ENCODE results near the gene IGF2BP3.

IGF2BP3 gene

DNA sequence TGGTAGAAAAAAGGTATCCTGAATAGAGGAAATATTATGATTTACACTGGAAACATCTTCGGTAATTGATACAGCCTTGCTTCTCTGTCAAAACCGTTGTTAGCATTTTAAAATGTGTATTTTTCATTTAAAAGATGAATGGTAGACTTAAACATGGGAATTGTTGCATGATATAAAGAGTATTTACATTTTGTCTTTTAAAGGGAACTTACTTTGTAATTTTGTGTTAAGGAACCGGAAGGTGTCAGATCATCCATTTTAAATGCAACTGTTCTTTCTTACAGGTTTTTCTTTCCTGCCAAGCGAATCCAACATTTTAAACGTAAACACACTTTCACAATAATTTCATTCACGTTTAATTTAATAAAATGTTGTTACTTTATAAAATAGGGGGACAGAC, 1.8 kb upstream of the IGF2BP3 start:
- no peak for DNase-seq (ENCODE audit: low spot score)

DNA sequence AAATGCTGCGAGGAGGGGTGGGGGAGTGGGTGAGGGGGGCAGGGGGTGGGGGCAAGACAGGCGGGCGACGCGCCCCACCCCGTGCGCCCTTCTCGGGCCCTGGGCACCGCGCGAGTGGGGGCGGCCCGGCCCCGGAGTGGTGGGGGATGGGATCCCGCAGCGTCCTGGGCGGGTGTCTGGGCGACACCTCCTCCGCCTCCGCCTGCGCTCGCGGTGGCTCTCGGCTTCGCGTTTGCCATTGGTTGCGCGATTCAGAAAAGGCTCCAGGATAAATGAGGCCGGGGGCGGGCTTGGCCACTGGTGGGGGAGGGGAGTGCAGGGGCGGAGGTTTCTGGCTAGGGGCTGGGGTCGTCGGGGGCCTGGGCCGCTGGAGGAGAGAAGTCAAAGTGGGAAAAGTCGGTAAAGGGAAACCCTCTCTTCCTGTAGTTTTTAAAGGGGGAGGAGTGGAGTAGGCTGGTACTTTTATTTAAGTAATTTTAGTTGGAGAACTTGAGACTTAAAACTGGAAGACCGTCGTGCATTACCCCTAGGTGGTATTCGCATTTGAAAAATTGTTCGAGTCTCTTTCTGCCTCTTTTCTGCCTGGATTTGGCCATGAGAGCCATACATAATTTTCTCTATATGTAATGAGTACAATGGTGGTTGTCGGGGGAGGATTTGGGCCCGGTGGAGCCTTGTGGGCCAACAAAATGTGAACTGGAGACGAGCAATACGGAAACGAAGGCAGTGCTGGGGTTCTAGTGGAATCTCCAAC, 992 bp upstream of the IGF2BP3 start:
- DNase-seq (ENCODE audit: low spot score), result no peak

DNA sequence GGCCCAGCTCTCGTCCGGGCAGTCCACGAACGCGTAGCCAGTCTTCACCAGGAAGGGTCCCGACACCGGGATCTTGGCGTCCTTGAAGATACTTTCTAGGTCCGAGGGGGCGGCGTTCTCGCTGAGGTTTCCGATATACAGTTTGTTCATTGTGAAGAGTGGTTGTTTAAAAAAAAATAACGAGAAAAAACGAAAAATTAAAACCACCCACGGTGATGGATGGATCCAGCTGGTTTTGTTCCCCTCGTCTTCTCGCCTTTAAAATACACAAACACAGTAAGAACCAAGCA, 385 bp downstream of the IGF2BP3 start:
- no peak for DNase-seq (ENCODE audit: low spot score)

DNA sequence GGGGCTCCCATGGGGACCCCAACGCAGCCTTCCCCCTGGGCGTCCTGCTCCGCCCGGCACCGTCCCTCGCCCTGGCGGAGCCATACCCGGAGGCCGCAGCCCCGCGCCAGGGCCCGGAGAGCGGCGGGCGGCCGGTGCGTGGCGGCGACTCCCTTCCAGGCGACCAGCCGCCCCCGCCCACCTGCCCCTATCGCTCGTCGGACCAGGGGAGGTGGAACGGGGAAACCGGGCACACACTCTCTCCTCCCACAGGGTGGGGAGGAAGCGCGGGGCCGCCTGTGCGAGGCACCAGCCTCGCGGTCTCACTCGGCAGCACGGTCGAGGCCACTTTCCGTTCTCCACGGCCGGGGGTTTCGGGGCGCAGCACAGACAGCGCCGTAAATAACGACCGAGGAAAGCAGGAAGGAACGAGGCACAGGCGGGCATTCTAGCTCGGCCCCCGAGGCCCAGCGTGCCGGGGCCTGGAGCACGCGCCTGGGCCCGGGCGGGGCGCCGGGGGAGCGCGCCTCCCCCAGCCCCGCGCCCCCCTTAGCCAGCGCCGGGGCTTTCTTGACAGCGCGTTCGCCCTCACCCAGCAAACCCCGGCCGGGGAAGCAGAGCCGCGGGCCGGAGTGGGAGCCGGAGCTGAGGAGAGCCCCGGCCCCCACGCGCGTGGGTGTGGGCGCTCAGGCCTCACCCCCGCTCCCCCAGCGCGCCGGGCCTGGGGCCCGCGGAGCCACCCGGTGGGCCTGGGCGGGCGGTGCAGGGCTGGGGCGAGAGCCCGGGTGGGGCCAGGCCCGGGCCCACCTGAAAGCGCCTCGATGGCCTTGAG, 936 bp downstream of the IGF2BP3 start:
- DNase-seq (ENCODE audit: low spot score), result no peak

DNA sequence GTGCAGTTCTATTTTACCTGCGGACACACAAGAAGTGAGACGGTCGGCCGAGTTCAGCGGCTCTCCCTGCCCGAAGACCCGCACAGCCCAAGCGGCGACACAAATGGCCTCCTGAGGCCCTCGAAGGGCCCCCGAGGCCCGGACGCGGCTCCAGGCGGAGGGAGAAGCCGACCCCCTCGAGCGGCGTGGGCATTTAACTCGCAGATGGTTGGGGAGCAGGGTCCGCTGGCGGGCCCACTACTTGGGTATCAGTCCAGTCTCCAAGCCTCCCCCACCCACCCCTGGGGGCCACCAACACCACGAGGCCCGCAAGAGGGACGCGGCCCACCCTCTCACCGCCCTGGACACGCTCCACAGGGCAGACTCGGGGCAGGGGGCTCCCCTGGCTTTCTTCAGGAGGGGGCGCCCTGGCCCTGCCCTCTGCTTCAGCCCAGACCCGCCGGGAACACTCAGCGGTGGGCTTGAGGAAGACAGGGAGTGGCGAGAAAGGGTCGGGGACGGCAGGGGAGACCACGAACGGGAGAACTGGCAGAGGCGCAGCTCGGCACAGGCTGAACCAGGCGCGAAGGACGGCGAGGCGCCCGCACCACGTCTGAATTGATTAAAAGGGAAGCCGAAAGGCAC, 1.7 kb downstream of the IGF2BP3 start:
- no peak for DNase-seq (ENCODE audit: low spot score)

DNA sequence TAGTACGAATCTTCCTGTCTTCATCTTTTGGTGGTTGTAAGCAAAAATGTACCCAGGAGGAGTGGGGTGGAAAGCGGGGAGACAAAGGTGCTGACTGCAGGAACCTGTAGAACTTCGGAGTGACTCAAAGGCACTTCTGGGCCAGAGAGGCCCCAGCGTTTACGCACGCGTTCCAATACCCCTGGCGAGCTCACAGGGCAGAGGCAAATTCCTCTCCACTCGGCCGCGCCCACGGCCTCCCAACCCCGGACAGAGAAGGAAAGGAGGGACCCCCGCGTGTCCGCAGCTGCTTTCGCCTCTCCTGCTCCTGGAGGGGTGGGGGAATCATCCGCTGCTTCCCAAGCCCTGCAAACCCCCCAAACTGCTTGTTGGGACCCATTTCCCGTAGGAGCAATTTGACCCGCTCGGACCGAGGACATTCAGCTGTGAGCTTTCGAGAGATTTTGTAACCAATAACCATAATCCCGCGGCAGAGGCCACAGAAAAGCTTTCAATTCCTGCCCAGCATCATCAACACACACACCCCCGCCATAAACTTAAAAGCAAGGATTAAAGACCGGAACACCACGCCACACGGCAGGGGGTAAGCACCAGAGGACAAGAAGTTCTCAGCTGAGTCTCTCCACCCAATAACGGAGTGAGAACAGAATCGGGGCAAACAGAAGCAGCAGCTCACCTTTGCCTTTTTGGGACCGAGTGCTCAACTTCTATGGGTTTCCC, 2.3 kb downstream of the IGF2BP3 start:
- DNase-seq (ENCODE audit: low spot score), result no peak

DNA sequence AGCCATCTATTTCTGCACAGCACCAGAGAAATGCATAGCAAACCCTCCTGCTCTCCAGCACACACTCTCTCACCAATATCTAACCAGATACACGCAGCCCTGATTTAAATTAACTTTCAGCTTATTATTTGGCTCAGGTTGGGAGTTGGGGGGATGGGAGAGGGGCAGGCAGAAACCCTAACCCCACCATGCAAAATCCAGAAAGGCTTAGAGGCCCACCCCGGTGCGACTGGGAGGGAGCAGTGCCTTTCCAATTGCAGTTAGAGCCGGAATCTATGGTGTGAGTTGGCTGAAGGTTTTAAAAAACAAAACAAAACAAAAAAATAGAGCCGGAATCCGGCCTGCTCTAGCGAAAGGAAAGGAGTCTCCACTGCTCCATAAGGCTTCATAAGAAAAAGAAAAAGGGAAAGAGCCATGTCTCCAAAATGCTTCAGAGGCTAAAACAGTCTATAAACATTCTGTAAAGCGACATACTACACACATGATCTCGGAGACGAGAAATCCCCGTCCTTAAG, 2.9 kb downstream of the IGF2BP3 start:
- DNase-seq (ENCODE audit: low spot score), result no peak

DNA sequence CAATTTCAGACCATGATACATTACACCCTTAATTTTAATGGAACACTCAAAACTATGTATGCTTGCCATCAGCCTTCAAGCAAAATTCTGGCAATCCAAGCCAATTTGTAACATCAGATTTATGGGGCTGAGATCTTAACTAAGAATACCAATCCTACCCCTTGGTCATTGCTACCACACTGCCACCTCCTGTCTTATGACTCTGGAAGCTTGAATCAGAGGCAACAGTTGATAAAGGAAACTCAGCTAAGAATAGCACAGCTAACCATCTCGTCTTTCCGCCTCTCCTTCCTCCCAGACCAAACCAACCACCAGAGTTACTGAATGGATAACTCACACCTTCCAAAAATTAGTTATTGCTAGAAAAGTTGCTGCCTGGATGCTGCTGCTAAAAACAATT, 7.4 kb downstream of the IGF2BP3 start:
- DNase-seq (ENCODE audit: low spot score), result no peak

DNA sequence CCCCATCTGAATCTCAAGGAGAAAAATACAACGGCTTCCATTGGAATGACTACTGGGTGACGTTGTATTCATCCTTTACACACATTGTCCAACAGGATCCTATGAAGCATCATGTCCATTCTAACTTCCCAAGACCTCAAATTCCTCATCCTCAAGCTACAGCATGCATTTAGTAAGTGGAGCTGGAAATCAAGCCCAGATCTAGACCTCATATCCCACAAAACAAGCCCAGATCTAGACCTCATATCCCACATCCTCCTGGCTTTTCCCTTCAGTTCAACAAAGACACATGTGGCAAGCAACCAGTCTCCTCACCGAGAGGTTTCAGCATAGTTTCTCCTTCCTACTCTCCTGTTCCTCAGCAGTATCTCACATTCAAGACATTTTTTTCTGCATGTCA, 12.2 kb downstream of the IGF2BP3 start:
- no peak for DNase-seq (ENCODE audit: low spot score)

DNA sequence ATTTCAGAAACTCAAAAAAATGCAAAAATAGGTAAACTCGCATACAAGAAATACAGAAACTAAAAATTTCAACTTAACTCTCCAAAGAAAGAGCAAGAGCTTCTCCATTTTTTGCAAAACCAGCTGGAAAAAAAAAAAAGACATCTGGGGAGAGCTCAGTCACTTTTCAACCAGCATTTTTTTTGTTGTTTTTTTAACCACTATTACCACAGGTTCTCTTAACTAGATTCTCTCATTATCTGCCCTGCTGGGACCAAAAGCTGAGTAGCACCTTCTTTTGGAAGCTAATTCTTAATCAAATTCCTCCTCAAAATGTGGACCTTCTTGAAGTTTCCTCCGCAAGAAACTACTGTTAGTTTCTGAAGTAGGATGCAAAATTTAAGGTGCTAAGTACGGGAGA, 14.2 kb downstream of the IGF2BP3 start:
- DNase-seq (ENCODE audit: low spot score), result no peak

DNA sequence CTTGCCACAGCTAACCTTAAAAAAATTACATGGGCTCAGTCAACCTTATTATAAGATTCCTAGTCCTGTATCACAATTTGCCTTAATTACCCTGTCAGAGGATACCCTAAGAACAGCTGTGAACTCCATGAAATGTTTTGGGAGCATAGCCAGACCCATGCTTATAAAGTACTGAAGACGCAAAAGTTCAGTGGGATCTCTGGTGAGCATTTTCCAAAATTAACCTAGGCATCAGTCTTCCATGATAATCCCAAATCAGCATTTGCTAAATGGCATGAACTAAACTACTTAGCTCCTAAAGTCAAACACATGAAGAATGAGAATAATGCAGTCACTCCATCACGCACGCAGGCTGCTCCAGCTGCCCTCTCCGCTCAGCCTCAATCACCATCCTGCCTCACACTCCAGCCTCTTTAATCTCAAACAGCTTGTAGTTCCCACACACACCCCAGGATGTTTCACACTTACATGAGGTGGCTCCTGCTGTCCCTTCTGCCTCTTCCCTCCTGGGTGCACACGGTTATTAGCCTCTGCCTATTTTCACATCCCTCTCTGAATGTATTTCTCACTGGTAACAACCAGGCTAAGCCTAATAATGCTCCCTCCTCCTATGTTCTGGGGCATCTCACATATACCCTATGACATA, 15.3 kb downstream of the IGF2BP3 start:
- DNase-seq (ENCODE audit: low spot score), result no peak

DNA sequence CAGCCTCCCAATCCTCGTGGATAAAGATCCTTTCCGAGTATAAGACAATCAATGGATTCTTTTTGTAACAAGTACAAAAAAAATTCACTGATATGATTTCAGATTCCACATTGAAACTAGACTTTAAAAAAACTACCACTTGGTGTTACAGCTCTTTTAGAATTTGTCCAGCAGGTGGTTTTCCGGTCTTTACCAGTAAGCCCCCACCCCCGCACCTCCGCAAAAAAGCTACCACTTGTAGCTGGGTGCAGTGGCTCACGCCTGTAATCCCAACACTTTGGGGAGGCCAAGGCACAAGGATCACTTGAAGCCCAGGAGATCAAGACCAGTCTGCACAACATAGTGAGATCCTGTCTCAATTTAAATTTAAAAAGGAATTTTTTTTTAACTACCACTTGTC, 19.8 kb downstream of the IGF2BP3 start:
- DNase-seq (ENCODE audit: low spot score), result no peak

DNA sequence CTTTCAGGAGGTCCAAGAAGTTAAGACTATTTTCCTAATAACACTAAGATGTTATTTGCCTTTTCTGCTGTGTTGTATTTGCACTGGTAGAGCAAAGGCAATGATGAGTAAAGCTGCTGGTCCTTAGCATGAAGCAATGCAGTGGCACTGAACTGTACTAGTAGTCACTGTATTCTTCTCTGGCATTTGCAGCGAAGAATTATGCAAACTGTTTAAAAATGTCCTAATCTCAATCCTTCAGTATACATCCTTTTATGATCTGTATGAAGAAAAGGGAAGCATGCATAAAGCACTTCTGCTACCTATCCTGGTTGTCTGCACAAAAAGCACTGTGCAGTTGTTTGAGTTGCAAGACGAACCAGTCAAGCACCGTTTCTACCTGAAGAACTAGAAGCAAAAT, 20.4 kb downstream of the IGF2BP3 start:
- DNase-seq (ENCODE audit: low spot score), result no peak

DNA sequence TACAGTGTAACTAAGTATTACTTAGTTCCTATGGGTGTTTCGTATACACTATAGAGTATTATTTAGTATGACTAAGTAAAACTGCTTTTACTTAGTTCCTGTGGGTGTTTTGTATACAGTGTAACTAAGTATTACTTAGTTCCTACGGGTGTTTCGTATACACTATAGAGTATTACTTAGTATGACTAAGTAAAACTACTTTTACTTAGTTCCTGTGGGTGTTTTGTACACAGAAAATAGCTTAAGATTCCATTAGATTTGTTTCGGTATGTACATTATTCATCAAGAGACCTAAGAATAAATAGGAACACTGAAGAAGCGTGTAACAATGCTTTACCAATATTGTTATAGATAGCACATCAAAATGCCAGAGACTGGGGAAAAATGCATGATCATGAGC, 25.0 kb downstream of the IGF2BP3 start:
- no peak for DNase-seq (ENCODE audit: low spot score)

DNA sequence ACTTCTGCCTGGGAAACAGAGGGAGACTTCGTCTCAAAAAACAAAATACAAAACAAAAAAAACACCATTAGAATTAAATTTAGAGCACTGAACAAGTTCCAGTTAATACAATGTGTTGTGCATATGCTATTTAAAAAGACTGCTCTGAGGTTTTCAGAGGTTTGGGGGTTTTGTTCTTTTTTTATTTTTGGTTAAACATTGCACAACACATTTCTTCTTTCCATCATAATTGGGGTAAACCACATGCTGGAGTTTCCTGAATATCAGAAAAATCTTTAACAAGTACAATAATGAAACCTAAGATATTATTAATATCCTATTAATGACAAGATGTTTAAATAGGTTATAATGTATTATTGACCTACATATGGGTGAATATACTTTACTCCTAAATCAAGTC, 26.3 kb downstream of the IGF2BP3 start:
- no peak for DNase-seq (ENCODE audit: low spot score)

DNA sequence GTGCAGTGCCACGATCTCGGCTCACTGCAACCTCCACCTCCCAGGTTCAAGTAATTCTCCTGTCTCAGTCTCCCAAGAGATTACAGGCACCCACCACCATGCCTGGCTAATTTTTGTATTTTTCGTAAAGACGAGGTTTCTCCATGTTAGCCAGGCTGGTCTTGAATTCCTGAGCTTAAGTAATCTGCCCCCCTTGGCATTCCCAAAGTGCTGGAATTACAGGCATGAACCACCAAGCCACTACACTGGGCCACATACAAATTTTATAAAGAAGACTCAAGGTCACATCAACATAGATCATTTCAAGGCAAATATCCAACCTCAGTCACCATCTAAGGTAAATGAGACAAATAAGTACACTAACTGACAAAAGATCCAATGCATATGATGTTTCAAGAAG, 32.1 kb downstream of the IGF2BP3 start:
- DNase-seq (ENCODE audit: low spot score), result no peak

DNA sequence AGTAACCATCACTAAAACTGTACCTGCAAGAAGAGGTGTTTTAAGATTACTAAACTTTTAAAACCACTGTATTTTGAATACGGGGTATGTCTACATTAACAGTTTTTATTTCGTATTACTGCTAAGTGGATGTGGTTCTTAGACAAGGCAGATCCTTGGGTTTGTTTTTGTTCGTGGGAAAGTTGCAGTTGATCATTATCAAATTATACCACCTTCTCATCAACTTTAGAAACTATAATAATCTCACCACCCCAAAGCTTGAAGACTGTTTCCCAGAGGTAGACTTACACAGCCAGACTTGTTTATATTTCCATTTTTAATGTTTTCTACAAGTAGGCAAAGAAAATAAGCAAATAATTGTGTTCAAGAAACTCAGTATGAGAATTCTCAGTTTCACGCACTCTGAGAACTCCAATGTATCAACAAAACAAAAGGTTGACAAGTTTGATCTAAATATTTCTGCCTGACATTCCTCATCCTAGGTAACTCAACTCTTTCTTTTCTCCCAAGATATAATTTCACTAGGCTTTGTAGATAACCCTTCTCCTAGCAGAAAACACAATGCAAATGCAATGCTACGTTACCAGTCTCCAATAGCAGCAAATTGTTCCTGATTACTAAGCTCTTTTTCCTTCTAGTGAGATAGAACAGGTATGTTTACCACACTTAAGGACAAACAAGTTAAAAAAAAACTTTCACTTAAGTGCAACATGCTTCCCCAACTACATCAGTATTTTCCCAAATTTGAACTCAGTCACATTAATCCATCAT, 36.0 kb downstream of the IGF2BP3 start:
- no peak for DNase-seq (ENCODE audit: low spot score)

DNA sequence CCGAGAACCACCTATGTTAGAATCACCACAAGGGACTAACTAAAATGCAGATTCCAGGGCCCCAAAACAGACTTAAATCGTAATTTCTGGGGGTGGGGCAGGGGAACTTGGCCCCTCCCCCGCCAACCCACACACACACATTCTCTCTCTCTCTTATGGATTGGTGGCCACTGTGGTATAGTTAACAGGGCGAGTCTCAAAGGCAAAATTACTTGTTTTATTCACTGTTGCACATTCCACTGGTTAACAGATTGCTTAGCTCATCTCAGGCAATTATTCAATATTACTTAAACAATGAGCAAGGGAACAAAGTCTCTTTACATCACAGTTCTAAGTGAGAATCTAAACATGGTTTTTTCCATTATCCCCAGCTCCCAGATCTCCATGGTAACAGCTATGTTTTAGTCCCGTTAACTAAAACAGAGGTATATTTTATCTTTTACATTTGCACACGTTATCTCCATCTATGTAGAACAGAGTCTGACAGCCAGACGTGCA, 38.5 kb downstream of the IGF2BP3 start:
- DNase-seq (ENCODE audit: low spot score), result no peak

DNA sequence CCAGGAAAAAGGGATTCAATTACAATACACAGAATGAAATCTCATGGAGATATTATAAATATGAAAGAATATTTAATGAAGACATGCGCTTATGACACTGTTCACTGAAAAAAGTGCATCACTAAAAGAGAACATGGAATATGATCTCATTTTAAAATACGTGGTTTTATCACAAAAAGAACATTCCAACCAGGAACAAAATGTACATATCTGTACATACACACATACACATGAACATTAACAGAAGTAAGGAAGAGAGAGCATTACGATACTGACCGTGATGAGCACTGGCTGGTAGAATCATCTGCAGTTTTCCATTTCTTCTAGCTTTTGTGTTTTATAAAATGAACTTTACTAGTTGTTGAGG, 39.4 kb downstream of the IGF2BP3 start:
- no peak for DNase-seq (ENCODE audit: low spot score)

DNA sequence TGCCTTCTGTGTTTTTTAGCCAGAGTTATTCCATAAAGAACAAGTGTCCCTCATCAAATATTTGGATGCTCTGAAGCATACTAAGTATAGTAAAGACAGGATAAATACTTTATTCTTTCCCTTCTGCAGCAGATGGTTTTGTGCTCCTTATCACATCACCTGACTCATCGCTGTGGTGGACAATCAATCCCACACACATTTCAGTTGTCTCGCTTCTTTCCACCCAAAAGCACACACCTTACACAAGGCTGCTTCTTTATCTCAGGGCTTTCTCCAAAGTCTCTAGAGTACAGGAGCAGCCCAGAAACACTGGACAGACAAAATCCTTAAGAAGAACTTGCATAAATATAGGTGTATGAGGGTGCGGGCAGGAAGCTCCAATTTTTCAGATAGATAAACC, 43.4 kb downstream of the IGF2BP3 start:
- DNase-seq (ENCODE audit: low spot score), result no peak

DNA sequence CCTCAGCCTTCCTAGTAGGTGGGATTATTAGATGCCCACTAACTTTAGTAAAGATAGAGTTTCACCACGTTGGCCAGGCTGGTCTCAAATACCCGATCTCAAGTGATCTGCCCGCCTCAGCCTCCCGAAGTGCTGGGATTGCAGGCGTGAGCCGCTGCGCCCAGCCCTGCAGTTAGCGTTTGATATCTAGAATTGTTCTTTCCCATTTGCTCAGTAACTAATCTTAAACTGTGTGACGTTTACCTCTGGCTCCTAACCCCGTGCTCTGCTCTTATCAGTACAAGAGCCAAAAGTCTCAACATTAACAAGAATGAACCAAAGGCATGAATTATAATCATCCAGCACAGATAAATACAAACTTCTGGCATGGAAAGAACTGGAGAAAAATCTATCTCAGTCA, 47.4 kb downstream of the IGF2BP3 start:
- DNase-seq (ENCODE audit: low spot score), result no peak

All from putamen (tissue), 1 donor.